IMR-90 (cell line): ENCODE data around the gene CBL. TPM values are rescaled to one million over a fixed set of nuclear protein-coding genes. Genes with fewer than 3 reads are reported as not detected.
A peak's percentile ranks its signal among the peaks of the same experiment; 100 is the strongest.

Experiments
- ATAC-seq: fragments of 200-7000 bp; cut with Tn5 transposase; 2 replicates; pipeline ENCODE4 v1.9.1; 2020; ENCODE audit warnings: low read depth, mild to moderate bottlenecking, moderate library complexity
- BruUV-seq: library from RNA; stranded (reverse); fragments of 400-500 nt; replicated peaks from 2 replicates; lab custom pipeline; 2021; lab: Mats Ljungman, UMichigan
- CTCF ChIA-PET: fragments of 300-600 bp; formaldehyde crosslinking; extraction: SDS; loops from one replicate; lab custom pipeline; 2021; ENCODE audit warnings: antibody characterized with exemption; lab: Yijun Ruan, JAX
- POLR2A ChIA-PET: fragments of 300-600 bp; sonication (Branson Sonifier 250); formaldehyde crosslinking; loops from one replicate; lab custom pipeline; 2022; ENCODE audit warnings: antibody characterized with exemption; ENCODE audit not compliant: unreplicated experiment; lab: Charles Lee
- DNase-seq: peaks from one replicate; pipeline ENCODE4 v3.0.0; 2013
- H2AFZ ChIP-seq: replicated peaks from 2 replicates; pipeline ENCODE3; 2013; ENCODE audit warnings: low read length, mild to moderate bottlenecking; ENCODE audit not compliant: poor library complexity
- H2AK5ac ChIP-seq: 2 replicates; pipeline ENCODE4 v1.6.1; 2013; ENCODE audit warnings: low read depth, low read length, inconsistent platforms
- H2AK9ac ChIP-seq: replicated peaks from 2 replicates; pipeline ENCODE3; 2013; ENCODE audit warnings: mild to moderate bottlenecking, low read depth, low read length, moderate library complexity; ENCODE audit not compliant: poor library complexity
- H2BK120ac ChIP-seq: 2 replicates; pipeline ENCODE4 v1.6.1; 2013; ENCODE audit warnings: low read depth, low read length, inconsistent platforms
- H2BK15ac ChIP-seq: 3 replicates; pipeline ENCODE4 v1.6.1; 2013; ENCODE audit warnings: low read depth, low read length, inconsistent platforms
- H2BK20ac ChIP-seq: 2 replicates; pipeline ENCODE4 v1.6.1; 2013; ENCODE audit warnings: low read depth, mild to moderate bottlenecking, inconsistent platforms, low read length, moderate library complexity
- H2BK5ac ChIP-seq: 2 replicates; pipeline ENCODE4 v1.6.1; 2013; ENCODE audit warnings: mild to moderate bottlenecking, low read depth, low read length, inconsistent platforms; ENCODE audit not compliant: poor library complexity, severe bottlenecking
- H3K14ac ChIP-seq: replicated peaks from 2 replicates; pipeline ENCODE4 v1.6.1; 2013; ENCODE audit warnings: low read depth, low read length, inconsistent platforms
- H3K18ac ChIP-seq: 2 replicates; pipeline ENCODE4 v1.6.1; 2013; ENCODE audit warnings: low read depth, low read length, control low read depth
- H3K23ac ChIP-seq: 2 replicates; pipeline ENCODE4 v1.6.1; 2013; ENCODE audit warnings: low read depth, low read length, inconsistent platforms
- H3K27ac ChIP-seq: 2 replicates; pipeline ENCODE4 v1.5.1; 2013; ENCODE audit warnings: mild to moderate bottlenecking, control low read depth, low read length; ENCODE audit not compliant: insufficient read depth
- H3K27me3 ChIP-seq: 2 replicates; pipeline ENCODE4 v1.6.1; 2013; ENCODE audit warnings: low read length; ENCODE audit not compliant: control insufficient read depth, insufficient read depth
- H3K36me3 ChIP-seq: 2 replicates; pipeline ENCODE4 v1.6.1; 2013; ENCODE audit warnings: low read length, mixed read lengths; ENCODE audit not compliant: control insufficient read depth, insufficient read depth
- H3K4ac ChIP-seq: 2 replicates; pipeline ENCODE4 v1.6.1; 2013; ENCODE audit warnings: low read depth, low read length, inconsistent platforms
- H3K4me1 ChIP-seq: 2 replicates; pipeline ENCODE4 v1.6.1; 2013; ENCODE audit warnings: low read length, mixed read lengths; ENCODE audit not compliant: control insufficient read depth, insufficient read depth
- H3K4me2 ChIP-seq: 2 replicates; pipeline ENCODE4 v1.6.1; 2013; ENCODE audit warnings: low read depth, mild to moderate bottlenecking, control low read depth, low read length, moderate library complexity
- H3K4me3 ChIP-seq: 2 replicates; pipeline ENCODE4 v1.5.1; 2013; ENCODE audit warnings: low read depth, mild to moderate bottlenecking, control low read depth, low read length, moderate library complexity; ENCODE audit not compliant: insufficient read depth
- H3K56ac ChIP-seq: 2 replicates; pipeline ENCODE4 v1.6.1; 2013; ENCODE audit warnings: low read length, inconsistent platforms; ENCODE audit not compliant: insufficient read depth; ENCODE audit errors: extremely low read depth
- H3K79me1 ChIP-seq, 2 experiments: 2 replicates each; pipeline ENCODE4 v1.6.1; 2013; ENCODE audit warnings: low read length in 2 of 2, inconsistent platforms in 1 of 2, low read depth in 1 of 2
- H3K9ac ChIP-seq: 2 replicates; pipeline ENCODE4 v1.6.1; 2013; ENCODE audit warnings: low read depth, low read length, control low read depth
- H3K9me1 ChIP-seq: 2 replicates; pipeline ENCODE4 v1.6.1; 2013; ENCODE audit warnings: low read length, inconsistent platforms; ENCODE audit not compliant: insufficient read depth
- H3K9me3 ChIP-seq: 2 replicates; pipeline ENCODE4 v1.6.1; 2013; ENCODE audit warnings: low read length; ENCODE audit not compliant: control insufficient read depth, insufficient read depth
- H4K20me1 ChIP-seq: 2 replicates; pipeline ENCODE4 v1.6.1; 2013; ENCODE audit warnings: low read length, inconsistent platforms; ENCODE audit not compliant: insufficient read depth
- H4K5ac ChIP-seq: 2 replicates; pipeline ENCODE4 v1.6.1; 2013; ENCODE audit warnings: mild to moderate bottlenecking, low read depth, low read length, control low read depth
- H4K8ac ChIP-seq, 2 experiments: 2 replicates each; pipeline ENCODE4 v1.6.1; 2013; ENCODE audit warnings: low read depth in 2 of 2, low read length in 2 of 2, control low read depth in 1 of 2, inconsistent platforms in 1 of 2
- H4K91ac ChIP-seq: 2 replicates; pipeline ENCODE4 v1.6.1; 2013; ENCODE audit warnings: low read depth, low read length, inconsistent platforms; ENCODE audit not compliant: insufficient read depth
- MAFK ChIP-seq: IDR thresholded peaks from 2 replicates; pipeline ENCODE4 v1.6.1; 2012; ENCODE audit warnings: low read depth, low read length, improper control_type of control experiment
- NFE2L2 ChIP-seq: fragments of 150-350 bp; IDR thresholded peaks from 2 replicates; pipeline ENCODE4 v1.6.1; 2016; ENCODE audit warnings: low read depth, mild to moderate bottlenecking, low read length
- POLR2A ChIP-seq: IDR thresholded peaks from 2 replicates; pipeline ENCODE4 v1.6.1; 2012; ENCODE audit warnings: mild to moderate bottlenecking, low read depth, low read length
- RAD21 ChIP-seq: IDR thresholded peaks from 2 replicates; pipeline ENCODE4 v1.6.1; 2012; ENCODE audit warnings: low read length, improper control_type of control experiment
- WGBS, 2 experiments: methylation state at CpG; one replicate each; pipeline versions ENCODE4 v1.1.5 to v1.1.7; 2013; ENCODE audit warnings: missing lambda C conversion rate in 2 of 2; ENCODE audit not compliant: insufficient read length in 1 of 2; ENCODE audit errors: extremely low coverage in 2 of 2; 5-methylcytosine and 5-hydroxymethylcytosine counted together
- dilution Hi-C: fragments of 300-500 bp; cut with HindIII; formaldehyde crosslinking; loops from one replicate; pipeline ENCODE4 v1.14.3; 2018; ENCODE audit warnings: low sequenced_read_pairs; ENCODE audit not compliant: unreplicated experiment
- in situ Hi-C: fragments of 300-500 bp; cut with MboI; formaldehyde crosslinking; loops from 3 replicates; pipeline ENCODE4 v1.14.3; 2019; ENCODE audit warnings: low sequenced_read_pairs, inconsistent platforms, mixed read lengths
- intact Hi-C: fragments of 100-400 bp; cut with micrococcal nuclease; formaldehyde crosslinking; loops from 2 replicates; pipeline ENCODE4 v1.10.0; 2022
- polyA plus RNA-seq, 3 experiments: library from polyadenylated mRNA; depleted of rRNA; stranded (reverse); fragments of >200 nt; gene quantifications; 2 replicates each; pipeline ENCODE4 v1.2.3, GENCODE V29; 2012; ENCODE audit warnings: low replicate concordance in 1 of 3
- total RNA-seq: library from RNA; depleted of rRNA; stranded (reverse); fragments of >200 nt; gene quantifications from 2 replicates; pipeline ENCODE4 v1.2.3, GENCODE V29; 2012

The CBL gene
- total and polyA plus RNA-seq, 2 of the 4 experiments (the other 2 are of a cell fraction), result 6.1 to 11.8 TPM

DNA sequence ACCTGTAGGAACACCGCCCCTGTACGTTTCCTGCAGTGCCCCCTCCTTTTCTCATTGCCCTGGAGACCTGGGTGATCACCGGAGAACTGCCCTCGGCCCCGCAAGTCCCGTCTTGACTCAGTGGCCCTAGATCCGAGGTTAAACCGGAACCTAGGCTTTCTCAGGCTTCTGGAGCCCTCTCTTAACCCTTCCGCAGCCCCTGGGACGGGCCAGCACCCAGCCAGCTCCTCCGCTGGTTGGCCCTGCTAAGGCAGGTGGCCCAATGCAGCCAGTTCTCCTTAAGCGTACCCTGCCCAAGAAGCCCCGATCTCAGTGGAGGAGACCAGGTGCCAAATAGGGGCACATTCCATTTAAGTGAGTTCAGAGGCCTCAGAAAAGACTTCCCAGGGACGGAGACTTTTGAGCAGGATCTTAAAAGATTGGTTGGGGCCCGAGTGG lies 36.8 kb upstream of the CBL start:
- Histone ChIP-seq H3K27me3 (no peaks in the 10 kb centered on the region), H2AK5ac (peak overlapping the region; percentile 89), H3K14ac (peak overlapping the region; percentile 98), H3K9ac (peak overlapping the region; percentile 77), H2BK20ac (peak overlapping the region; percentile 68), H3K4me1 (peaks cover 6% of the 10 kb centered on the region), H3K23ac (peak overlapping the region; percentile 99), H3K56ac (peak overlapping the region; percentile 56), H3K79me1 (peaks cover 3 to 12% of the 10 kb centered on the region in 2 experiments; a peak in 3 of 4 replicates), H3K18ac (peak overlapping the region; percentile 19; the same call in 1 of the 2 replicates), H2BK5ac (peak overlapping the region; percentile 62), H2BK15ac (peak overlapping the region; percentile 91; the same call in 1 of the 3 replicates), H3K9me3 (no peaks in the 10 kb centered on the region), H3K4me2 (peak overlapping the region; percentile 85), H3K9me1 (peaks cover 5% of the 10 kb centered on the region; the same call in 1 of the 2 replicates), H4K5ac (peak overlapping the region; percentile 85), H3K4me3 (peak overlapping the region; percentile 59), H2BK120ac (peak overlapping the region; percentile 85), H3K27ac (peak overlapping the region; percentile 49), H4K8ac (peak overlapping the region; percentile 97 to 100), H2AK9ac (peak overlapping the region; percentile 90), H3K4ac (peak overlapping the region; percentile 99), H2AFZ (peak overlapping the region; percentile 100), H4K20me1 (no peaks in the 10 kb centered on the region), H4K91ac (peak overlapping the region; percentile 87), H3K36me3 (no peaks in the 10 kb centered on the region; the same call in 1 of the 2 replicates)
- ChIA-PET CTCF (interaction anchor here (0.5 to 1.3 kb wide), 4 partner anchors 9 to 168 kb away, joined by 3 read pairs; no protein-coding TSS in a partner anchor), POLR2A (interaction anchor here (0.5 kb wide), 1 partner anchor 43 kb away, joined by 3 read pairs; no protein-coding TSS in a partner anchor)
- in situ Hi-C loops, result no loop called here
- intact Hi-C loops, result loop anchor here (2.0 kb wide), 1 partner anchor 28 kb away; no protein-coding TSS in a partner anchor
- no peak for DNase-seq
- BruUV-seq, result no TSS peak
- dilution Hi-C loops, result no loop called here
- ATAC-seq, result no peak
- WGBS, 2 experiments, result 14% methylated on average over 8 of the region's 15 CpGs; no CpG with 5 or more reads in 1 of the 2 experiments
- TF ChIP-seq MAFK (no peak), RAD21 (no peak), POLR2A (no peak), NFE2L2 (no peak)
